ENCODE results near the gene BCOR. TPM values are rescaled to one million over a fixed set of nuclear protein-coding genes. Genes with fewer than 3 reads are reported as not detected.

Gene BCOR
- total RNA-seq, result 10 to 100 TPM; 30.9 to 67.4 (median 42.4) TPM

DNA sequence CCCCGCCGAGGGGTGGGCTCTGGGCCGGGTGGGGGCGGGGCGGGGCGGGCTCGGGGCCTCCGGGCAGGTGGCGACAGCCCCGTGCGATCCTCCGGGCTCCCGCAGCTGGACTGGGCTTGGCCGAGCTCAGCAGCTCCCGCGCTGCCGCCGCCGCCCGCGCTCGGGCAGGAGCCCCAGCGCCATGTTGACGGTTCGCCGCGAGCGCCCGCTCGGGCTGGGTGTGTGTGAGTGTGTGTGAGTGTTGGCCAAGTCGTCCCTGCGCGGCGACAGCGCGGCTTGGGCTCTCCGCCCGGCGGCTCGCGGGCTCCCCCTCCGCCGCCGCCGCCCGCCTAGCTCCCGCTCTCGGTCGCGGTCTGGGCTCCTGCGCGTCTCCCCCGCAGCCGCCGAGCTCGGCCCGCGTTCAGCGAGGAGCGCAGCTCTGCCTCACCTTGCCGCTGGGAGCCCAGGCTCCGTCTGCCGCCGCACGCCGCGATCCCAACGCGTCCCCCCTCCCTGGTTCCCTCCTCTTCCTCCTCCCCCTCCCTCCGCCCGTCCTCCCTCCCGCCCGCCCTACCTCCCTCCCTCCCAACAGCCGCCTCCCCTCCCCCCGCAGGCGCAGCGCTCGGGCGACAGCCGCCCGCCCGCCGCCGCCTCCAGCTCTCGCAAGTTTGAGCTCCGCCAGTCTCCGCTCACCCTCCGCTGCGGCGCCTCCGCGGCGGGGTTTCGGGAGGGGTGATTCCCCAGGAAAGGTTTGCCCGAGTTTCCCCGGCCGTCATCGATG lies at the start of gene BCOR:
BCOR (minus strand) TSS at position 455 of the 760 bp plus-strand sequence. CDS start 20,029 bp downstream, outside the sequence.
- Histone ChIP-seq H3K4me3 (replicated peaks in 1 of 3) (peak within 1 kb of the TSS in 2 of 3 donors; percentile 39 to 54), H3K27me3 (peaks cover 6% of the 10 kb centered on the region), H3K36me3 (no peaks in the 10 kb centered on the region), H3K27ac (peak within 1 kb of the TSS; percentile 67 to 80 (median 75)), H3K4me1 (peaks cover 8 to 19% of the 10 kb centered on the region in 2 donors), H3K9me3 (no peaks in the 10 kb centered on the region)
- DNase-seq, result peak; percentile 72 to 78
- intact Hi-C loops (cut with DNase I), result loop anchor here (5.0 kb wide), 1 partner anchor 50 kb away; no protein-coding TSS in a partner anchor
- TF ChIP-seq, protein P1, sequence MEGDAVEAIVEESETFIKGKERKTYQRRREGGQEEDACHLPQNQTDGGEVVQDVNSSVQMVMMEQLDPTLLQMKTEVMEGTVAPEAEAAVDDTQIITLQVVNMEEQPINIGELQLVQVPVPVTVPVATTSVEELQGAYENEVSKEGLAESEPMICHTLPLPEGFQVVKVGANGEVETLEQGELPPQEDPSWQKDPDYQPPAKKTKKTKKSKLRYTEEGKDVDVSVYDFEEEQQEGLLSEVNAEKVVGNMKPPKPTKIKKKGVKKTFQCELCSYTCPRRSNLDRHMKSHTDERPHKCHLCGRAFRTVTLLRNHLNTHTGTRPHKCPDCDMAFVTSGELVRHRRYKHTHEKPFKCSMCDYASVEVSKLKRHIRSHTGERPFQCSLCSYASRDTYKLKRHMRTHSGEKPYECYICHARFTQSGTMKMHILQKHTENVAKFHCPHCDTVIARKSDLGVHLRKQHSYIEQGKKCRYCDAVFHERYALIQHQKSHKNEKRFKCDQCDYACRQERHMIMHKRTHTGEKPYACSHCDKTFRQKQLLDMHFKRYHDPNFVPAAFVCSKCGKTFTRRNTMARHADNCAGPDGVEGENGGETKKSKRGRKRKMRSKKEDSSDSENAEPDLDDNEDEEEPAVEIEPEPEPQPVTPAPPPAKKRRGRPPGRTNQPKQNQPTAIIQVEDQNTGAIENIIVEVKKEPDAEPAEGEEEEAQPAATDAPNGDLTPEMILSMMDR (IDR thresholded peaks at IDR 0.05), result no peak
- peak; percentile 67 to 78 for TF ChIP-seq POLR2A (IDR thresholded peaks at IDR 0.05)
- WGBS, 2 donors, result no CpG with 5 or more reads among the region's 98 CpGs

DNA sequence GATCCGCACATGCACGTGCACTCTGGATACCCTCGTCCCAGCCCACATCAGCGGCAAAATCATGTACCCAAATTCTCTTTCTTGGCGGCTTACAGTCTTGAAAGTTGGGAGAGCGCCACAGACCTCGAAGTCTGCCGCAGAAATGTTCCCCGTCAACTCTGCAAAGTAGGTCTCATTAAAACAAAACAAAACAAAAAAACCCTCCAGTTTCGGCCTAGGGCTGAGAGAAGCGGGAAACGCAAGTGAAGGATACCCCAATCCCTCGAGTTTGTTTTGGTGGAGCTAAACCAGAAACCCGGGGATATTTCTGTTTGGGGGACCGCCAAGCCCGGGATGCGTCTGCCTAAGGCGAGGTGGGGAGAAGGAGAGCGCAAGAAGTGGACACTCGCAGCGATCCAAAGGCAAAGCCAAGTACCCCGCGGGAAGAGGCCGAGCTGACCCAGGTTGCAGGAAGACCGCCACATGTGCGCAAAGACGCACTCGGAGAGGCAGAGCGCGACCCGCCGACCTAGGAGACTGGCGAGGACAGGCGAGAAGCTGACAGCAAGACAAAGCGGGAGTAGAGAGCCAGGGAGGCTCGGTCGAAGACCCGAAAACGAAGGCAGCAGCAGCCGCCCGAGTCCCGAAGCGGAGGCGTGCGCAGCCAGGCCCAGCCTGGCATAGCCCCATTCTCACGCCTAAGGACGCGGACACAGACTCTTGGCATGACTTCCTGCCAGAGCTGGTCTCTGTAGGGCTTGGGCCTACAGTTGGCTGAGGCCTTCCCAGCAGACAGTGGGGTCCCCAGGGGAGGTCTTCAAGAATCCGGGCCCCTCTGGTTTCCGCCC lies 49.6 kb upstream of the BCOR start:
- Histone ChIP-seq H3K4me3 (replicated peaks in 1 of 3) (no peak overlapping the region), H3K27me3 (peaks cover 7% of the 10 kb centered on the region), H3K27ac (no peak overlapping the region), H3K36me3 (no peaks in the 10 kb centered on the region), H3K4me1 (peaks cover 19 to 28% of the 10 kb centered on the region in 2 donors), H3K9me3 (no peaks in the 10 kb centered on the region)
- TF ChIP-seq POLR2A (IDR thresholded peaks at IDR 0.05), result no peak
- TF ChIP-seq, protein P1 (IDR thresholded peaks at IDR 0.05), result no peak
- no peak for DNase-seq
- intact Hi-C loops (cut with DNase I), result loop anchor here (5.0 kb wide), 1 partner anchor 50 kb away; the partner anchor contains the start of gene BCOR
- WGBS, 2 donors, result 85 to 92% methylated on average over 40 to 43 of the region's 50 CpGs

DNA sequence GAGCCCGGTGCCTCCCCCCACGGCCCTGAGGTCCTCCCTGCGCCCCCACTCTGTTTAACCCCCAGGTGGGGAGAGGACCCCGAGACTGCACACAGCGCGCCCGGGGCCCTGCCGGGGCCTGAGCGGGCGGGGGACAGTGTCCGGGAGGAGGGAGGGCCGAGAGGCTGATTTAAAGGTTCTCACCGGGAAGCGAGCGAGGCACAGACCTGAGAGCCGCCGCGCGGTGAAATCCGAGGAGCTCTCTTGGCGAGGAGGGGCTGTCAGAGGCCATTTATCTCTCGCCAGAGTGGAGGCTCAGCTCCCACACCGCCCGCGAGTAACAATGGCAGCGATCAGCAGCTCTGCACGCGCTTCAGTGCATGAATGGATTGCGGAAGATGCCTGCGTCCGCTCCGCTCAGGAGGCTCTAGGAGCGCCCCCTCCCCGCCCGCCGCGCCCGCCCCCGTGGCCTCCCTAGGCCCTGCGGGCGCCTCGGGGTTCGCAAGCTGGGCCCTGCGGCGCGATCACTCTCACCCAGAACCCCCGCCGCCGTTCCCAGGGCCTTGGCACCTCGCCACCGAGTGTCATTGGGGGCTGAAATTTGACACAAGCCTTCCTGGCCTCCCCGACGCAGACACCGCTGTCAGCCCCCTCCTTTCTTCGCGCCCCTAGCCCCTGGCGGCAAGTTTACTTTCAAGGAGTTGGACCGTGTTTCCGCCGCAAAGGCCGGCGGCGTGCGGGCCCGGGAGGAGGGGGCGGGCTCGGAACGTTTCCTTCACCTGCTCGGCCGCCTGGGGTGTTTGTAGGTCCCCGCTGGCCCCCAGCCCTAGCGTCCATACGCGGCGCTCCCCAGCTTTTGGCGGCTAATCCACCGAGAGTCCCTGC lies 48.7 kb upstream of the BCOR start:
- no peaks in the 10 kb centered on the region for H3K9me3 ChIP-seq
- H3K27ac ChIP-seq, result peak overlapping the region in 1 of 3 donors; percentile 36
- DNase-seq, result peak; percentile 57 to 63
- intact Hi-C loops (cut with DNase I), result loop anchor here (5.0 kb wide), 1 partner anchor 49 kb away; the partner anchor contains the start of gene BCOR
- 0 to 13% methylated on average over 2 to 19 of the region's 77 CpGs for WGBS, 2 donors
- H3K4me1 ChIP-seq, result peaks cover 21 to 28% of the 10 kb centered on the region in 2 donors
- H3K4me3 ChIP-seq (replicated peaks in 1 of 3), result peak overlapping the region in 2 of 3 donors; percentile 27 to 41
- TF ChIP-seq, protein P1 (IDR thresholded peaks at IDR 0.05), result no peak
- peak in 1 of 2 donors; percentile 43 for TF ChIP-seq POLR2A (IDR thresholded peaks at IDR 0.05)
- no peaks in the 10 kb centered on the region for H3K36me3 ChIP-seq
- peaks cover 7% of the 10 kb centered on the region for H3K27me3 ChIP-seq

DNA sequence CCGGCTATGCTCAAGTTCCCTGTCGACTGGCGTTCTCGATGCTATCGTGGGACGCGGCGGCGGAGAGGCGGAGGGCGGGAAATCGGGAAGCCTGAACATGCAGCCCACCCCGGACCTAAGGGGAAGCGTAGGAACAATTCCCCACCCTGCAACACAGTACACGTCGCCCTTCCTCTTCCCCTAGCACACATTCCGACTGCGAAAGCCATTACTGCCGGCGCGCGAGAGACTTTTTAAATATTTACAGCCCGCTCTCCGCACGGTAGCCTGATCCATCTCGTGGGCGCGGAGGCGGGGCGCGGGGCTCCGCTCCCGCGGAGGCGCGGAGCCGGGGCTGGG lies 48.1 kb upstream of the BCOR start:
- WGBS, 2 donors, result 22% methylated on average over 12 of the region's 37 CpGs; no CpG with 5 or more reads in 1 of the 2 donors
- intact Hi-C loops (cut with DNase I), result loop anchor here (5.0 kb wide), 1 partner anchor 49 kb away; the partner anchor contains the start of gene BCOR

More for the DNA sequence above, 48.1 kb upstream of the BCOR start:
- Histone ChIP-seq H3K4me1 (peaks cover 17 to 28% of the 10 kb centered on the region in 2 donors), H3K27ac (peak overlapping the region in 1 of 3 donors; percentile 36), H3K4me3 (replicated peaks in 1 of 3) (peak overlapping the region in 2 of 3 donors; percentile 27 to 41), H3K9me3 (no peaks in the 10 kb centered on the region), H3K27me3 (peaks cover 7% of the 10 kb centered on the region), H3K36me3 (no peaks in the 10 kb centered on the region)
- TF ChIP-seq, protein P1 (IDR thresholded peaks at IDR 0.05), result no peak
- no peak for TF ChIP-seq POLR2A (IDR thresholded peaks at IDR 0.05)
- no peak for DNase-seq
